KMS-11 (cell line): ENCODE measurements around the gene STK24.

Experiments used
- H2AFZ ChIP-seq: fragments of 200-600 bp; sonication (generic); 2 replicates; pipeline ENCODE4 v1.6.1; 2016; ENCODE audit warnings: antibody characterized with exemption, mixed run types, low read depth
- H3K27ac ChIP-seq: fragments of 200-600 bp; sonication (generic); 2 replicates; pipeline ENCODE4 v1.6.1; 2016; ENCODE audit warnings: mild to moderate bottlenecking, mixed run types
- H3K27me3 ChIP-seq: fragments of 200-600 bp; sonication (generic); 2 replicates; pipeline ENCODE4 v1.6.1; 2017; ENCODE audit warnings: mild to moderate bottlenecking, low read depth, mixed run types, moderate library complexity; ENCODE audit not compliant: insufficient read depth
- H3K36me3 ChIP-seq: fragments of 200-600 bp; sonication (generic); 2 replicates; pipeline ENCODE4 v1.6.1; 2017; ENCODE audit warnings: mild to moderate bottlenecking, mixed run types; ENCODE audit not compliant: insufficient read depth
- H3K4me1 ChIP-seq: fragments of 200-600 bp; sonication (generic); 2 replicates; pipeline ENCODE4 v1.6.1; 2016; ENCODE audit warnings: mild to moderate bottlenecking, low read depth, mixed run types; ENCODE audit not compliant: poor library complexity, severe bottlenecking
- H3K4me2 ChIP-seq: fragments of 200-600 bp; sonication (generic); 2 replicates; pipeline ENCODE4 v1.7.0; 2016; ENCODE audit warnings: mild to moderate bottlenecking, mixed run types
- H3K4me3 ChIP-seq: fragments of 200-600 bp; sonication (generic); IDR thresholded peaks from 2 replicates; pipeline ENCODE4 v1.6.1; 2017; ENCODE audit warnings: low read depth, low read length, mixed read lengths; ENCODE audit not compliant: insufficient read depth
- H3K79me2 ChIP-seq: fragments of 200-600 bp; sonication (generic); 2 replicates; pipeline ENCODE4 v1.6.1; 2016; ENCODE audit warnings: low read depth, mixed run types; ENCODE audit not compliant: insufficient read depth
- H3K9ac ChIP-seq: fragments of 200-600 bp; sonication (generic); 2 replicates; pipeline ENCODE4 v1.6.1; 2016; ENCODE audit warnings: mild to moderate bottlenecking, mixed run types
- H4K20me1 ChIP-seq: fragments of 200-600 bp; sonication (generic); 2 replicates; pipeline ENCODE4 v1.6.1; 2016; ENCODE audit warnings: mild to moderate bottlenecking, mixed run types; ENCODE audit not compliant: insufficient read depth
- CTCF ChIP-seq: fragments of 200-600 bp; sonication (generic); conservative IDR thresholded peaks from 2 replicates; pipeline ENCODE4 v1.6.1; 2017; ENCODE audit warnings: low read depth, mild to moderate bottlenecking, antibody characterized with exemption, low read length, moderate library complexity, mixed read lengths

The STK24 gene

DNA sequence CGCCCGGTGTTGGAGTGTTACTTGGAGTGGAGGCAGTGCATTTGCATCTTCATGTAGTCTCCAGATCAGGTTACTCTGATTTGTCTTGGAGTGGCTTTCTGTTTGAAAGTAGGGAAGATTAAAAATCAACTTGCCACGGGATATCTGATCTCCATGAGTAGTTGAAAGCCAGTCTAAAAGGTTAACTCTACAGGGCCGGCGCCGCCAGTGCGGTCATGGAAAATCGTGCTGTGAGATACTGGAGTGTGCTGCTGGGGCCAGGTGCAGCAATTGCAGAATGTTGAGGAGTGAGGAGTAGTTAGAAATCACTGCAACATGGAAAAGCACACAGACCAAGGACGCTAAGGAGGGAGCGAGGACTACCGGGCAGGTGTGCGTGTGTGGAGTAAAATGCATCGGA is 175.0 kb downstream of the STK24 start:
- TF ChIP-seq CTCF = no peak
- no peak overlapping the region for H3K9ac ChIP-seq
- no peaks in the 10 kb centered on the region for H3K4me1 ChIP-seq
- no peak overlapping the region for H3K4me2 ChIP-seq
- H3K79me2 ChIP-seq = no peaks in the 10 kb centered on the region
- no peaks in the 10 kb centered on the region for H3K27me3 ChIP-seq
- no peak overlapping the region for H3K4me3 ChIP-seq
- no peak overlapping the region for H2AFZ ChIP-seq
- H3K27ac ChIP-seq = no peak overlapping the region
- H4K20me1 ChIP-seq = no peaks in the 10 kb centered on the region
- H3K36me3 ChIP-seq = no peaks in the 10 kb centered on the region

DNA sequence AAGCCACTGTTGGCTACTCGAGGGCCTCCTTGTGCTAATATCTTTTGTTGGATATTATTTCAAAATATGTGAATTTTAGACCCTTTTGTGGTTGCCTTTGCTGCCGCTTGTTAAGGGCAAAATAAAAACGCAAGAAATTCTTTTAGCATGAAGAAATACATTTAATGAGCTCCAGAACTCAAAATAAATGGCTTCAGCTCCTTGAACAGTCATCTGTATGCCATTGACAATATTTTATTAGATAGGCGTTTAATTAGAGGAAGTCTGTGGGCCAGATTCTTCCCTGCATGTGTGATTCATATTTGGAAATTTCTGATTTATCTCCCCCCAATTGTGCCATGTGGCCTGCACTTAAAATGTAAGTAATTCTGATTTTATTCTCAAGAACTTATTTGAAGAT is 177.2 kb downstream of the STK24 start:
- Histone ChIP-seq H3K27me3 (no peaks in the 10 kb centered on the region), H3K4me2 (no peak overlapping the region), H3K4me3 (no peak overlapping the region), H4K20me1 (no peaks in the 10 kb centered on the region), H3K9ac (no peak overlapping the region), H3K36me3 (no peaks in the 10 kb centered on the region), H3K79me2 (no peaks in the 10 kb centered on the region), H3K27ac (no peak overlapping the region), H2AFZ (no peak overlapping the region), H3K4me1 (no peaks in the 10 kb centered on the region)
- TF ChIP-seq CTCF = no peak

- Histone ChIP-seq H3K79me2 (no peaks in the 10 kb centered on the region), H2AFZ (no peak overlapping the region), H3K4me1 (no peaks in the 10 kb centered on the region), H4K20me1 (no peaks in the 10 kb centered on the region), H3K4me3 (no peak overlapping the region), H3K27me3 (no peaks in the 10 kb centered on the region), H3K4me2 (no peak overlapping the region), H3K36me3 (no peaks in the 10 kb centered on the region), H3K27ac (no peak overlapping the region), H3K9ac (no peak overlapping the region)
- no peak for TF ChIP-seq CTCF
These were observed 178.3 kb downstream of the STK24 start for GRCh38 chr13:98398581-98398980.

- no peak overlapping the region for H3K27ac ChIP-seq
- H3K79me2 ChIP-seq = no peaks in the 10 kb centered on the region
- H3K27me3 ChIP-seq = no peaks in the 10 kb centered on the region
- H3K4me2 ChIP-seq = no peak overlapping the region
- H3K4me3 ChIP-seq = no peak overlapping the region
- no peaks in the 10 kb centered on the region for H4K20me1 ChIP-seq
- no peaks in the 10 kb centered on the region for H3K4me1 ChIP-seq
- no peak overlapping the region for H3K9ac ChIP-seq
- H3K36me3 ChIP-seq = no peaks in the 10 kb centered on the region
- no peak for TF ChIP-seq CTCF
- no peak overlapping the region for H2AFZ ChIP-seq
These were observed 179.0 kb downstream of the STK24 start for GRCh38 chr13:98397861-98398260.

- TF ChIP-seq CTCF = no peak
- no peaks in the 10 kb centered on the region for H4K20me1 ChIP-seq
- no peak overlapping the region for H3K4me2 ChIP-seq
- H3K27ac ChIP-seq = no peak overlapping the region
- H3K4me1 ChIP-seq = no peaks in the 10 kb centered on the region
- H3K36me3 ChIP-seq = no peaks in the 10 kb centered on the region
- no peak overlapping the region for H2AFZ ChIP-seq
- H3K27me3 ChIP-seq = no peaks in the 10 kb centered on the region
- H3K9ac ChIP-seq = no peak overlapping the region
- H3K4me3 ChIP-seq = no peak overlapping the region
- H3K79me2 ChIP-seq = no peaks in the 10 kb centered on the region
These were observed 179.7 kb downstream of the STK24 start for GRCh38 chr13:98397221-98397620.
